ENCODE results near the gene PCNX2.
"Not testable (repeated sequence)": the region's sequence is repeated elsewhere in the genome, so short reads cannot be mapped to it uniquely, and the experiment has no call there.

The PCNX2 gene

GRCh38 chr1:233094691-233095090, 200.8 kb downstream of the PCNX2 start:
- DNase-seq: no peak

- no peak for DNase-seq
These were observed 201.3 kb downstream of the PCNX2 start for GRCh38 chr1:233094269-233094668.

GRCh38 chr1:233090746-233091494, 204.6 kb downstream of the PCNX2 start:
- DNase-seq: no peak

DNA sequence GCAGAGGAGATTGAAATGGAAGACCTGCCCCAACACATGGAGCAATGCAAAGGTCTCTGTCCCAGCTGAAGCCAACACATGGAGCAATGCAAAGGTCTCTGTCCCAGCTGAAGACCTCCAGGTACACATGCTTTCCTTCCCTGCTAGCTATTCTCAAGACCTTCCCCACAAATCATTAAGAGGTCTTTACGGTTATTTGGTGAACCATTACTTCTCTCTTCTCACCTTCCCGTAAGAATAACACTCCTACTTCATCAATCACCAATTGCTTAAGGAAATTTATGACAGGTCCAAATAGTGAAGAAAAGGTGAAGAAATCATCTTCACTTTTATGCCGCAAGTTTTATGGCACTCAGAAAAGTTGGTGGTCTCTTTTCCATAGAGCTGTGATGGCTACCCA, 206.3 kb downstream of the PCNX2 start:
- DNase-seq: no peak

DNA sequence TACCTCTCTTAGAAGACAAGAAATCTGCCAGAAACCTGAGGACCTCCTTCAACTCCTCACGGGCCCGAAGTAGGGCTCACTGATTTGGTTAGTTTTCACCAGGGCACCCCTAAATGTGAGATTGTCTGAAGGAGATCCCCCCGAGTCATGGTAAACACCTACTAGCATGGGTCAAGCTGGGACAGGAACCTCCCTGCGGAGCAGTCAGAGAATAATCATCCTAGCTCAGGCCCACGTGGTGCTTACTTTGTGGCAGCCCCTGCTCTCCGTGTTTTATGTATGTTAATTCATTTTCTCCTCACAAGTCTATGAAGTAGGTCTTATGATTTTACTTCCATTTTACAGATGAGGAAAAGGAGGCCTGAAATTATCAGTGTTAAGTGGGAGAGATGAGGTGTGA, 206.9 kb downstream of the PCNX2 start:
- no peak for DNase-seq

- no peak for DNase-seq
These were observed 208.3 kb downstream of the PCNX2 start for GRCh38 chr1:233086961-233087881.

GRCh38 chr1:233085566-233085965, 210.0 kb downstream of the PCNX2 start:
- no peak for DNase-seq

DNA sequence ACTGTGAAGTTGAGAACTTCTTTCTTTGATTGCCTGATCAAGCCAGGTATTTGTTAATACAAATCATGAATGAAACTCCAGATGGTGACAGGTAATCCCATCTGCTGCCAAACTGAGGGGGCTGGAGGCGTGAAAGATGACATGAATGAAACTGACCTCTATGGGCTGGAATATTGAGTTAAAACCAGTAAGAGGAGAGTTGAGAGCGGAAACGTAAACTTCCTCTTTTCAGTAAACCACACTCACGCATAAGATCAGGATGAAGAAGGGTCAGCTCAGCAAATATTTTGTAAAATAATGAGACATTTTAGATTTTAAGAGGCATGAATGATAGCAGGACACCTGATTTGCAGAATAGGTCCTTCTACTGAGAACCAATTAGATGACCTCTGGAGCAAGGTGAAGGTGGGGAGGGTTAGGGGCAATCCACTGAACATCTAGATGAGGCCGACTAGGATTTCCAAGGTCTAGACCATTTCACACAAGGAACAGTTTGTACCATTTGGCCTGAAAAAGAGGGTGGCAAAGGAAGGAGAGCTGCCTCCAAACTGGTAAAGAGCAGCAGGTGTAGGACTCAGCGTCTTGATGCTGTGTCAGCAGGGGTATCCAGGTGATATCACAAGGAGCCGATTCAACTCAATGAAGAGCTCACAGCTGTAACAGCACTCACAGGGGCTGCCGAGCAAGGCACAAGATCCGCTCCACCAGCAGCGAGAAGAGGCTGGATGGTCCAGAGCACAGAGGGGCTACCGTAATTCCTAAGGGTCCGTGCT, 212.6 kb downstream of the PCNX2 start:
- no peak for DNase-seq

DNA sequence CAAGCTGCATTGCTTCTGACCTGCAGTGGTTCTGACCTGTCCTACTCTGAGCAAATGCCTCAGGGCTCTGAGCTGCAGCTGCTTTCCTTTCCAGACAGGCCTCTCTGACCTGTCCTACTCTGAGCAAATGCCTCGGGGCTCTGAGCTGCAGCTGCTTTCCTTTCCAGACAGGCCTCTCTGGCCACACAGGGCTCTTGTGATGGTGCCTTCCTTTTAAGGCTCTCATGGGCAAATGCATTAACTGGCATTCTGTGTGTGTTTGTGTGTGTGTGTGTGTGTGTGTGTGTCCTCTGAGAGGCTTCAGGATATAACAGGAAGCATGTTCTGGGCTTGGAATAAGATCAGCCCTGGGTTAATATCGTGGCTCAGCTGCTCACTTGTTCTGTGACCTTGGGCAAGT, 213.8 kb downstream of the PCNX2 start:
- DNase-seq: no peak

GRCh38 chr1:233080827-233081226, 214.7 kb downstream of the PCNX2 start:
- DNase-seq: not testable (repeated sequence)

DNA sequence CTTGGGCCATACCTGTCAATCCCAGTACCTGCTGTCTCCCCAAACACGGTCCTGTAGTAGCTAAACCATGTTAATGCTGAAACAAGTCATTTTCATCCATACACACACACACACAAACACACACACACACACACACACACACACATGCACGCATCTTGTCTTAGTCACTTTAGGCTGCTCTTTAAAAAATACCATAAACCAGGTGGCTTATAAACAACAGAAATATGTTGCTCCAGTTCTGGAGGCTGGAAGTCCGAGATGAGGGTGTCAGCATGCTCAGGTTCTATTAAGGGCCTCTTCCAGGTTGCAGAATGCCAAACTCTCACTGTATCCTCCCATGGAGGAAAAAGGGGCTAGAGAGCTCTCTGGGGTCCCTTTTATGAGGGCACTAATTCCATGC, 215.2 kb downstream of the PCNX2 start:
- no peak for DNase-seq

DNA sequence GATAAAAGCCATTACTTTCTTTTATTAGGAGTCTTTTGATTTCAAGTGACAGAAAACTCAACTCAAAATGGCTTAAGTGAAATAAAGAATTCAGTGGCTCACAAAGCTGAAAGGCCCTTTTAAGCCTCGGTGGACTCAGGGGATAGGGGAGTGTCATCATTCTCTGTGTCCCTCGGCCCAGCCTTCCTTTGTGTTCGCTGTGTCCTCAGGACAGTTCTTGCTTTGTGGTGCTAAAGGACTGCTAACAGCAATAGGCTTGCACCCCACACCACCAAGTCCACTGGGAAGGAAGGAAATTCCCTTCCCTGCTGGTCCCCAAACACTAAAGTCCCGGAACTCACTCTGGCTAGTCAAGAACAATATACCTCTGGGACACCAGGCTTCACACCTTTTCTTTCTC, 216.0 kb downstream of the PCNX2 start:
- no peak for DNase-seq

DNA sequence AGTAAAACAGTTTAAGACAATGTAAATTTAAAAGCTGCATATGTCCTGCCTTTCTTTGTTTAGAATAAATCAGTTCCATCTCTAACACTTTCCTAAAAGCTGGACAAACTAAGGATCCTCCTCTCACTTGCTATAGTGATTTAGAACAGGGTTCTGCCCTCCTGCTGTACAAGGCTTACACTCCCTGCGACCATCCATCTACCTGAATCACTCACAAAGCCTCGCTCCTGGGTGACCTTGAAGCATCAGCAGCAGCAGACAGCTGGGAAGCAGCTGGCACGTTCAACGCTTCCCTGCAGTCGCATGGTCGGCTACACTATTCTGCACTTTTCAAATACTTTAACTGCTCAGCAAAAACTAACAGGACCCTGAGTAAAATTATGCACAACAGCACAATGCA, 217.1 kb downstream of the PCNX2 start:
- DNase-seq: no peak

GRCh38 chr1:233075915-233076295, 219.6 kb downstream of the PCNX2 start:
- DNase-seq: no peak

DNA sequence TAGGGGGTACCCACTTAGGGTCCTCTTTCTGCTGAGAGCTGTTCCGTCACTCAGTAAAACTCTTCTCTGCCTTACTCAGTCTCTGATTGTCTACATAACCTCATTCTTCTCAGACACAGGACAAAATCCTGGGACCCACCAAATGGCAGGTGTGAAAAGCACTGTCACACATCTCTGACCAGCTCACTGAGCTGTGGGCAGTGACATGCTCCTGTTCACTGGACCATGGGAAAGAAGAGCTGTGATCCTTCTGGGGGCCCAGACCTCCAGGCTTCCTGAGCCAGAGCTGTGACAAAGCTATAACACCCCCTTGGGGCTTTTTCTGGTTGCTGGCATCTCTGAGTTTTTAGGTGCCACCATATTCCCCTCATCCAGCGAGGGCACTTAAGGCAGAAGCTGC, 229.4 kb downstream of the PCNX2 start:
- DNase-seq: no peak

GRCh38 chr1:233065685-233066084, 229.8 kb downstream of the PCNX2 start:
- DNase-seq: no peak

GRCh38 chr1:233064988-233065387, 230.5 kb downstream of the PCNX2 start:
- DNase-seq: no peak

DNA sequence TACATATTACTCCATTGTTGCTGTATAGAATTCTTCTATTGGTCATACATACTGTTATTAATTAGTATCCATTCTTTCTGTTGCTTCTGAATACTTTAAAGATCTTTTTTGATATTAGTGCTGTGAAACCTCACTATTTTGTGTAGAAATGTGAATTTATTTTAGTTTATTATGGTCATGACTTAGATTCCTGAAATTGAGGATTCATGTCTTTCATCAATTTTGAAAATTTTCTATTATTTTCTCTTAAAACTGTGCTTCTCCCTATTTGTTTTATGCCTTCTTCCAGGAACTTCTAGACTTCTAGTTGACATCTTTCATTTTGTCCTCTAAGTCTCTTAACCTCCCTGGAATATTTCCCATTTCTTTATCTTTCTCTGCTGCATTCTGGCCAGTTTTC, 232.1 kb downstream of the PCNX2 start:
- no peak for DNase-seq

DNA sequence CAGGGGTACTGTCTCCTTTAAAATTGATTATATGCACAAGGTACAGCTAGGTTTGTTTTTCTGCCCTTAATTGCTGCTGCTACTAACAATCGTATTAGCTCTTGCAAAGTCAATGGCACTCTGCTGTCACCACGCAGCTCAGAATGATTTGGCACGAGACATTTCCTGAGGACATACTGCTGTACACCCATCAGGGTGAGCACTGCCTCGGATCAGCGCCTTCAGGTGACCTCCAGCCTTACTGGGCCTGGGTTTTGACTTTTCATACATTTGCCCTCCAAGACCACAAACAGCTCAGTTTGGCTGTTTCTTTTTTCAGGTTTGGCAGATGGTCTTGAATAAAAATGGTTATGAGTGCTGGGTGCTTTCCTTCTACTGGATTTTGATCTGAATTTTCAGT, 234.3 kb downstream of the PCNX2 start:
- peak; percentile 38 for DNase-seq

DNA sequence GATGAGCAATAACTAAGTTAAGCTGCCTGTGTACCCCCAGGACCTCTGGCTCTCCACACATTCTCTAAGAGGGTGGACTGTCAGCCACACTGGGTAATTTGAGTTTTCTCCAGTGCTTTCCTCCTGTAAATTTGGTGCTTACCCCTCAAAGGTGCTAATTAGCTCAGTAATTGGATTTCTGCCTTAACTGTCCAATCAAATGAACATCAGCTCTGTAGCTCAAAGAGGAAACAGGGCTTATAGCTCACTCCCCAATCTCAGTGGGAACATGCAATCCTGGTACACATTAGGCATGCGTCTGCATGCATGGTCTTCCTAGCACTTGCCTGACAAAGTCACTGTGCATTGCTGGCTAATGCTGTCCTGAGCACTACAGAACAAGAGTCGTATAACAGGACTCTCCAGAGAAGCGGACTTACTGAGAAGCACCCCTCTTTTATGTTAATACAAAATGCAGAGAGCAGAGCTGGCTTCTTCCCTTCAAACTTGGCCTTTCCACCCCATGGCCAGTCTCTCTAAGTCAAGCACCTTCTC, 235.0 kb downstream of the PCNX2 start:
- DNase-seq: no peak

GRCh38 chr1:233057836-233058235, 237.7 kb downstream of the PCNX2 start:
- DNase-seq: no peak

DNA sequence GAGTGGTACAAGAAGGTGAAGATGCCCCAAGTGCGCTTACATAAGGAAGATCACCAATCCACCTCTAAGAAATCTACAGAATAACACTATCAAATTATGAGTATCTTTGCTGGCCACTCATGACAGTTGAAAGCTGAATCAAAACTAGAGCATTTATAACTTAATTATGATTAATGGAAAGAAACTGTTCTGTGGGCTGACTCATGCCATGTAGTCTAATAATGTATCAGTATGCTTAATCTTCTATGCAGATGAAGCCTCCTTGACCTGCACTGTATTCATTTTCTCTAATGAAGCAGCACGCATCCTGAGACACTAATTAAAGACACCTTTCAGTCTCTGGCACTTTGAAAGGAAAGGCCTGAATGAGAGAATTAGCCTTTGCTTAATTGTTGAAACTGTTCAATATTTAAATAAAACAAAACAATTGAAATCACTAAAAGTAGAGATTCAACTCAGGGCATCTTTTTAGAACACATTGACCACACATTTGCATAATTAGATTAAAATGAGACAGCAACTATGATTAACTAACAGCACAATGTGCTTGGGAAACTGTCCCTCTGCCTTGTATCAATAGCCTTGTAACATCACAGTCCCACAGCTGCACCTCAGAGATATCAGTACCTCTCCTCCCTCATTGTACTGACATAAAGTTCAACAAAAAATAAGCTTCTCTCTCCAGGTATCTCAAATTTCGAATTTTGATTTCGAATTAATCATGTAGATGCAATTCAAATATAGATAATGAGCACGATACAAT, 239.5 kb downstream of the PCNX2 start:
- DNase-seq: no peak

All from NCI-H774 (cell line).